GM21576 (cell line): ENCODE measurements around the gene TIE1.

Source experiments
- ATAC-seq: cut with Tn5 transposase; IDR thresholded peaks from one replicate; pipeline ENCODE4 v1.9.1; 2021; ENCODE audit warnings: mild to moderate bottlenecking, moderate library complexity; ENCODE audit not compliant: unreplicated experiment

The TIE1 gene

GRCh38 chr1:43334453-43335205, 33.8 kb downstream of the TIE1 start:
- no peak for ATAC-seq

GRCh38 chr1:43337588-43337987, 36.8 kb downstream of the TIE1 start, which contains the start of gene MPL:
TSS of gene MPL (plus strand) at chr1:43337818. CDS start at chr1:43337849, 31 bp downstream.
- ATAC-seq = no peak

DNA sequence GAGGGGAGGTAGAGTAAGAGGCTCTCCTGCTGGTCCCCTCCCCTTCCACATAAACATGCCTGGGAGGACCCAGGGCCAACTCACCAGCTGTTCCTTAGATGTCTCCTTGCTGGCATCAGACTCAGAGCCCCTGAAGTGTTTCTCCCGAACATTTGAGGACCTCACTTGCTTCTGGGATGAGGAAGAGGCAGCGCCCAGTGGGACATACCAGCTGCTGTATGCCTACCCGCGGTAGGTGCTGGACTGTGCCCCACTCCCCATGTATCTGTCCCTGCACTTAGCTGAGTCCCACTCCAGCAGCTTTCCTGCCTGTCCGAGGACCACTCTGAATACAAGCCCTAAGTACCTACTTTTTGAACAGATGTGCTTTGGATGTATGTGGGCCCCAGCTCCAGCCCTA, 37.2 kb downstream of the TIE1 start:
- no peak for ATAC-seq

DNA sequence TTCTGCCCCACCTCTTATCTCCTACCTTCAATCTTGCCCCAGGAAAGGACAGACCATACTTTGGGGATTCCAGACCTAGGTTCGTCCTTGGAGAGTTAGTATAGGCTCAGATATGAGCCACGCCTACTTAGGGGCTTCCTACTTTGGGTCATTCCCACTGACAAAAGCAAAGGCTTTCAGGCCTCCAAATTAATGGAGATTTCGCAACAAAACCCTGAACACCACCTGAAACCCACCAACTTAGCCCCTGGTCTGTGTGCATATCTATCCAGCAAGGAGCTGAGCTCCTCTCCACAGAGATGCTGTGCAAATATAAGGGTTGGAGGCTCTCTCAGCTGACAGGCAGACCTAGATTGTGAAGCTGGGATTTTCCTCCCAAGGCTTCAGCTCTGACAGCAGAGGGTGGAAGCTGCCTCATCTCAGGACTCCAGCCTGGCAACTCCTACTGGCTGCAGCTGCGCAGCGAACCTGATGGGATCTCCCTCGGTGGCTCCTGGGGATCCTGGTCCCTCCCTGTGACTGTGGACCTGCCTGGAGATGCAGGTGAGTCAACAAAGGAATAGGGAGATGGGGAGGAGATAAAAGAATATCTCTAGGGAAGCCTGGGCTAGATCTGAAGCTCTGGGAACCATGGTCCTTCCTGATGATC, 38.9 kb downstream of the TIE1 start:
- no peak for ATAC-seq

- no peak for ATAC-seq
Measured at GRCh38 chr1:43340559-43340958, 39.8 kb downstream of the TIE1 start.

- no peak for ATAC-seq
Measured at GRCh38 chr1:43344267-43344850, 43.6 kb downstream of the TIE1 start.

DNA sequence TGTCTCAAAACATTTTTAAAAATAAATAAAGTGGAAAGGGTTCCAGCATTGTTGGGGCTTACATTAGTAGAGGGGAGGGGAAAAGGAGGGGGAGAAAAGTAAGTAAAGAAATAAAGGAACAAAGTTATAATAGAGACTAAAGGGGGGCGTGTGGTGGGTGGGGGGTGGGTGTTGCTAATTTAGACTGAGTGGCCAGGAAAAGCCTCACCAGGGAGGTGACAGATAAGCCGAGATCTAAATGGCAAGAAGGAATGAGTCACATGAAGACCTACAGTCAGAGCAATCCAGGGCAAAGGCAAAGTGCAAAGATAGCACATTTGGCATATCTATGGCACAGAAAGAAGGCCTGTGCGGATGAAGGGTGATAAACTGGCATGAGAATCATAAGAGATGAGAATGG, 44.3 kb downstream of the TIE1 start:
- ATAC-seq = no peak

GRCh38 chr1:43346636-43347035, 45.9 kb downstream of the TIE1 start:
- ATAC-seq = no peak

GRCh38 chr1:43348343-43348808, 47.6 kb downstream of the TIE1 start:
- no peak for ATAC-seq

GRCh38 chr1:43348809-43349593, 48.2 kb downstream of the TIE1 start:
- ATAC-seq = no peak

- no peak for ATAC-seq
Measured at GRCh38 chr1:43349594-43350306, 49.0 kb downstream of the TIE1 start.

DNA sequence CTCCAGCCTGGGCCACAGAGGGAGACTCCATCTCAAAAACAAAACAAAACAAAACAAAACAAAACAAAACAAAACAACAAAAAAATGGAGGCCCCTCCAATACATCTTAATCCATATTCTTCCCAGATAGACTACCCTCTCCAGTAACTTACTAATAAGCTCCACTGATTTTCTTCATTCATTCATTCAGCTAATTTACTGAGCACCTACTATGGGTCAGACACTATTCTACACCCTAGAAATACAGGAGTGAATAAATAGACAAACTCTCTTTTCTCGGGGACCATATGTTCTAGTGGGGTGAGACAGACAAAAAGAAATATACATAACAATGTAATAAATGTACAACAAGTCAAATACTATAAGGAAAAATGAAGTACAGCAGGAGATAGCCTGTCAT, 50.2 kb downstream of the TIE1 start:
- ATAC-seq = no peak

DNA sequence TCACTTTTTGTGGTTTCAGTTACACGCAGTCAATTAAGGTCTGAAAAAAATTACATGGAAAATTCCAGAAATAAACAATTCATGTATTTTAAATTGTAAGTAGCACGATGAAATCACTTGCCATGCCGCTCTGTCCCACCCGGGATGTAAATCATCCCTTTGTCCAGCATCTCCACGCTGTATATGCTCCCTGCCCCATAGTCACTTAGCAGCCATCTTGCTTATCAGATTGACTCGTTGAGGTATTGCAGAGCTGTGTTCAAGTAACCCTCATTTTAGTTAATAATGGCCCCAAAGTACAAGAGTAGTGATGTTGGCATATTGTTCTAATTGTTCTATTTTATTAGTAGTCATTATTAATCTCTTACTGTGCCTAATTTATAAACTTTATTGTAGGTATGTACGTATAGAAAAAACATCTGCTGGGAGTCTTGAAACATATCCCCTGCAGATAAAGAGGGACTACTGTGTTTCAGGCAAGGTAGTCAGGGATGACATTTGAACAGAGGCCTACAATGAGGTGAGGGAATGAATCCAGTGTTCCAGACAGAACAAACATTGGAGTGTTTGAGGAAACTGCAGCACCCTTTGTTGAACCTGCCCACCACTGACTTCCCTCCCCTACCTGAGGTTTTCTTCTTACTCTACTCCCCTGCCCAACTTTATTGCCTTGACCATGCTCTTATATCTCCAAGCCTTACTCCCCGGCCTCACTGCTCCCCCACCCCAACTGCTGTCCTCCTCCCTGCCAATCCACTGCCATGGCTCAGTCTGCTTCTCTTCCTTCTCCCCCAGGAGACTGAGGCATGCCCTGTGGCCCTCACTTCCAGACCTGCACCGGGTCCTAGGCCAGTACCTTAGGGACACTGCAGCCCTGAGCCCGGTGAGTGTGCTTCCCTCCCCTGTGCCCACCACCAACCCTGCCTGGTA, 50.9 kb downstream of the TIE1 start:
- no peak for ATAC-seq

DNA sequence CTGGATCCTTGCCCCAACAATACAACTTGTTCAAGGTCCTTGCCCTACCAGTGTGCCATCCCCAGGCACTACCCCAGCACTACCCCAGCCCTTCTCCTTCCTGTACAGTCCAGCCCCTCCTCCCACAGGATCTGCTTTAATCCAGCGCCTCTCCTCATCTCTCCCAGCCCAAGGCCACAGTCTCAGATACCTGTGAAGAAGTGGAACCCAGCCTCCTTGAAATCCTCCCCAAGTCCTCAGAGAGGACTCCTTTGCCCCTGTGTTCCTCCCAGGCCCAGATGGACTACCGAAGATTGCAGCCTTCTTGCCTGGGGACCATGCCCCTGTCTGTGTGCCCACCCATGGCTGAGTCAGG, 51.5 kb downstream of the TIE1 start:
- ATAC-seq = no peak

DNA sequence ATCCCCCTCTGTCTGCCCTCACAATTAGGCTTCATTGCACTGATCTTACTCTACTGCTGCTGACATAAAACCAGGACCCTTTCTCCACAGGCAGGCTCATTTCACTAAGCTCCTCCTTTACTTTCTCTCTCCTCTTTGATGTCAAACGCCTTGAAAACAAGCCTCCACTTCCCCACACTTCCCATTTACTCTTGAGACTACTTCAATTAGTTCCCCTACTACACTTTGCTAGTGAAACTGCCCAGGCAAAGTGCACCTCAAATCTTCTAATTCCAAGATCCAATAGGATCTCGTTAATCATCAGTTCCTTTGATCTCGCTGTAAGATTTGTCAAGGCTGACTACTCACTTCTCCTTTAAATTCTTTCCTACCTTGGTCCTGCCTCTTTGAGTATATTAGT, 52.1 kb downstream of the TIE1 start:
- ATAC-seq = no peak

GRCh38 chr1:43354471-43354870, 53.7 kb downstream of the TIE1 start:
- ATAC-seq = no peak

GRCh38 chr1:43354936-43355335, 54.2 kb downstream of the TIE1 start:
- ATAC-seq = no peak

- ATAC-seq = no peak
Measured at GRCh38 chr1:43357251-43357650, 56.5 kb downstream of the TIE1 start.

- peak; percentile 14 for ATAC-seq
Measured at GRCh38 chr1:43358121-43358745, 57.5 kb downstream of the TIE1 start.
